Breast epithelium (tissue), 3 donors: ENCODE measurements around the gene ARHGEF33.
A peak's percentile ranks its signal among the peaks of the same experiment; 100 is the strongest.

Experiments used
- POLR2AphosphoS5 ChIP-seq, 3 donors: sonication (generic); formaldehyde crosslinking; IDR thresholded peaks; one replicate each; pipeline ENCODE4 v1.6.1; 2017; ENCODE audit warnings: antibody characterized with exemption in 3 of 3
- TF ChIP-seq, protein P1 (sequence below), 3 donors: fragments of 450-650 bp; IDR thresholded peaks; one replicate each; pipeline ENCODE4 v1.5.1; 2016 to 2017; ENCODE audit warnings: antibody characterized with exemption in 3 of 3, mild to moderate bottlenecking in 3 of 3, moderate library complexity in 3 of 3

DNA sequence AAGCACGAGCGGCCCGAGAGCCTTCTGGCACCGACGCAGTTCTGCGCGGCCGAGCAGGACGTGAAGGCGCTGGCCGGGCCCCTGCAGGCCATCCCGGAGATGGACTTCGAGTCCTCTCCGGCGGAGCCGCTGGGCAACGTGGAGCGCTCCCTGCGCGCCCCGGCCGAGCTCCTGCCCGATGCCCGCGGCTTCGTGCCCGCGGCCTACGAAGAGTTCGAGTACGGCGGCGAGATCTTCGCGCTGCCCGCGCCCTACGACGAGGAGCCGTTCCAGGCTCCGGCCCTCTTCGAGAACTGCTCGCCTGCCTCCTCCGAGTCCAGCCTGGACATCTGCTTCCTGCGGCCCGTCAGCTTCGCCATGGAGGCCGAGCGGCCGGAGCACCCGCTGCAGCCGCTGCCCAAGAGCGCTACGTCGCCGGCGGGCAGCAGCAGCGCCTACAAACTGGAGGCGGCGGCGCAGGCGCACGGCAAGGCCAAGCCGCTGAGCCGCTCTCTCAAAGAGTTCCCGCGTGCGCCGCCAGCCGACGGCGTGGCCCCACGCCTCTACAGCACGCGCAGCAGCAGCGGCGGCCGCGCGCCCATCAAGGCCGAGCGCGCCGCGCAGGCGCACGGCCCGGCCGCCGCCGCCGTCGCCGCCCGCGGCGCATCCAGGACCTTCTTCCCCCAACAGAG, 70.4 kb downstream of the ARHGEF33 start:
- TF ChIP-seq POLR2AphosphoS5 (IDR thresholded peaks at IDR 0.05), result no peak
- TF ChIP-seq, protein P1, sequence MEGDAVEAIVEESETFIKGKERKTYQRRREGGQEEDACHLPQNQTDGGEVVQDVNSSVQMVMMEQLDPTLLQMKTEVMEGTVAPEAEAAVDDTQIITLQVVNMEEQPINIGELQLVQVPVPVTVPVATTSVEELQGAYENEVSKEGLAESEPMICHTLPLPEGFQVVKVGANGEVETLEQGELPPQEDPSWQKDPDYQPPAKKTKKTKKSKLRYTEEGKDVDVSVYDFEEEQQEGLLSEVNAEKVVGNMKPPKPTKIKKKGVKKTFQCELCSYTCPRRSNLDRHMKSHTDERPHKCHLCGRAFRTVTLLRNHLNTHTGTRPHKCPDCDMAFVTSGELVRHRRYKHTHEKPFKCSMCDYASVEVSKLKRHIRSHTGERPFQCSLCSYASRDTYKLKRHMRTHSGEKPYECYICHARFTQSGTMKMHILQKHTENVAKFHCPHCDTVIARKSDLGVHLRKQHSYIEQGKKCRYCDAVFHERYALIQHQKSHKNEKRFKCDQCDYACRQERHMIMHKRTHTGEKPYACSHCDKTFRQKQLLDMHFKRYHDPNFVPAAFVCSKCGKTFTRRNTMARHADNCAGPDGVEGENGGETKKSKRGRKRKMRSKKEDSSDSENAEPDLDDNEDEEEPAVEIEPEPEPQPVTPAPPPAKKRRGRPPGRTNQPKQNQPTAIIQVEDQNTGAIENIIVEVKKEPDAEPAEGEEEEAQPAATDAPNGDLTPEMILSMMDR (IDR thresholded peaks at IDR 0.05), result peak in 1 of 3 donors; percentile 13
